Spleen (tissue), 11 donors: ENCODE data around the gene AAGAB. TPM values are rescaled to one million over a fixed set of nuclear protein-coding genes. Genes with fewer than 3 reads are reported as not detected.

ENCODE experiments used
- DNase-seq: peaks from one replicate; pipeline ENCODE4 v3.0.0-alpha.2; 2020
- H3K27ac ChIP-seq, 8 donors: fragments of 200-600 bp; sonication (generic) in 7 of 8; 1 replicate in 4 of 8; 2 replicates in 4 of 8; pipeline versions ENCODE4 v1.5.0 to v1.8.0; 2016 to 2021; ENCODE audit warnings: inconsistent platforms in 4 of 8, mild to moderate bottlenecking in 4 of 8, moderate library complexity in 1 of 8
- H3K27me3 ChIP-seq, 7 donors: fragments of 200-600 bp; sonication (generic) in 6 of 7; replicated peaks in 1 of 7; 1 replicate in 4 of 7; 2 replicates in 3 of 7; pipeline versions ENCODE4 v1.5.0 to v1.8.0; 2016 to 2021; ENCODE audit warnings: inconsistent platforms in 3 of 7, mild to moderate bottlenecking in 1 of 7
- H3K36me3 ChIP-seq, 6 donors: fragments of 200-600 bp; sonication (generic) in 5 of 6; 1 replicate in 4 of 6; 2 replicates in 2 of 6; pipeline versions ENCODE4 v1.5.0 to v1.8.0; 2016 to 2021; ENCODE audit warnings: inconsistent platforms in 2 of 6
- H3K4me1 ChIP-seq, 6 donors: fragments of 200-600 bp; sonication (generic) in 5 of 6; 1 replicate in 3 of 6; 2 replicates in 3 of 6; pipeline versions ENCODE4 v1.5.0 to v1.8.0; 2016 to 2021; ENCODE audit warnings: inconsistent platforms in 3 of 6
- H3K4me3 ChIP-seq, 8 donors: fragments of 200-600 bp; sonication (generic) in 7 of 8; 1 replicate in 4 of 8; 2 replicates in 4 of 8; pipeline versions ENCODE4 v1.5.0 to v1.8.0; 2016 to 2021; ENCODE audit warnings: inconsistent platforms in 4 of 8, mild to moderate bottlenecking in 4 of 8, moderate library complexity in 2 of 8
- H3K9me3 ChIP-seq, 8 donors: fragments of 200-600 bp; sonication (generic) in 7 of 8; 1 replicate in 4 of 8; 2 replicates in 4 of 8; pipeline versions ENCODE4 v1.5.0 to v1.8.0; 2016 to 2021; ENCODE audit warnings: inconsistent platforms in 4 of 8
- POLR2A ChIP-seq, 3 donors: fragments of 450-650 bp; IDR thresholded peaks; one replicate each; pipeline ENCODE4 v1.5.1; 2017; ENCODE audit warnings: antibody characterized with exemption in 3 of 3, mild to moderate bottlenecking in 1 of 3
- POLR2AphosphoS5 ChIP-seq, 3 donors: sonication (generic); formaldehyde crosslinking; IDR thresholded peaks; one replicate each; pipeline ENCODE4 v1.5.1; 2017; ENCODE audit warnings: antibody characterized with exemption in 3 of 3
- WGBS, 5 donors: extraction: QIAGEN DNeasy Blood & Tissue Kit in 3 of 5; methylation state at CpG; one replicate each; pipeline versions ENCODE4 v1.1.5 to v1.1.7; 2013 to 2018; 5-methylcytosine and 5-hydroxymethylcytosine counted together
- intact Hi-C: fragments of 100-400 bp; cut with DNase I; formaldehyde crosslinking; loops from one replicate; pipeline ENCODE4 v1.15.0; 2023; ENCODE audit warnings: low total_unique reads
- polyA plus RNA-seq, 3 donors: library from polyadenylated mRNA; stranded (reverse); fragments of 200-250 nt; gene quantifications; one replicate each; pipeline ENCODE4 v1.2.1, GENCODE V29; 2013
- total RNA-seq, 7 donors: library from RNA; depleted of rRNA in 3 of 7; stranded (reverse); fragments of >200 nt in 3 of 7; fragmentation: NEBNext Ultra II Directional in 4 of 7; extraction: Animal tissue kit (Norgen Biotek cat#: 25700) in 4 of 7; gene quantifications; one replicate each; pipeline versions ENCODE4 v1.1.0 to v1.2.1, GENCODE V29; 2016 to 2021
- TF ChIP-seq, protein P1 (sequence below), 11 experiments: fragments of 200-600 bp in 7 of 11; fragments of 450-650 bp in 4 of 11; sonication (generic) in 4 of 11; IDR thresholded peaks in 8 of 11; conservative IDR thresholded peaks in 3 of 11; 1 replicate in 7 of 11; 2 replicates in 4 of 11; pipeline versions ENCODE4 v1.4.0 to v1.8.0; 2016 to 2021; ENCODE audit warnings: antibody characterized with exemption in 11 of 11, inconsistent platforms in 4 of 11, mild to moderate bottlenecking in 1 of 11
- donor health status: healthy with polysubstance abuse.
- donor health status: DM: no; HTN: no; CAD: no; lungs with moderate emphysema.
- donor health status: DM: no; HTN: no; CAD: no.
- donor health status: Bipolar disorder and iron deficiency.
- donor health status: healthy.
- donor health status: DM: no; HTN: no; CAD: no.
- donor health status: DM: yes; HTN: yes; CAD: no.

Gene AAGAB
- total and polyA plus RNA-seq, 10 donors = 13.2 to 39.3 (median 24.5) TPM

GRCh38 chr15:67199391-67199790 is 55.1 kb downstream of the AAGAB start:
- Histone ChIP-seq H3K4me3 (no peak overlapping the region), H3K4me1 (peaks cover 0 to 46% (median 25%) of the 10 kb centered on the region in 6 donors), H3K9me3 (no peaks in the 10 kb centered on the region), H3K36me3 (peaks cover 0 to 52% (median 19%) of the 10 kb centered on the region in 6 donors), H3K27me3 (no peaks in the 10 kb centered on the region), H3K27ac (peak overlapping the region in 6 of 8 donors; percentile 13 to 72 (median 59))
- no peak for DNase-seq
- intact Hi-C loops = no loop called here
- TF ChIP-seq, protein P1, sequence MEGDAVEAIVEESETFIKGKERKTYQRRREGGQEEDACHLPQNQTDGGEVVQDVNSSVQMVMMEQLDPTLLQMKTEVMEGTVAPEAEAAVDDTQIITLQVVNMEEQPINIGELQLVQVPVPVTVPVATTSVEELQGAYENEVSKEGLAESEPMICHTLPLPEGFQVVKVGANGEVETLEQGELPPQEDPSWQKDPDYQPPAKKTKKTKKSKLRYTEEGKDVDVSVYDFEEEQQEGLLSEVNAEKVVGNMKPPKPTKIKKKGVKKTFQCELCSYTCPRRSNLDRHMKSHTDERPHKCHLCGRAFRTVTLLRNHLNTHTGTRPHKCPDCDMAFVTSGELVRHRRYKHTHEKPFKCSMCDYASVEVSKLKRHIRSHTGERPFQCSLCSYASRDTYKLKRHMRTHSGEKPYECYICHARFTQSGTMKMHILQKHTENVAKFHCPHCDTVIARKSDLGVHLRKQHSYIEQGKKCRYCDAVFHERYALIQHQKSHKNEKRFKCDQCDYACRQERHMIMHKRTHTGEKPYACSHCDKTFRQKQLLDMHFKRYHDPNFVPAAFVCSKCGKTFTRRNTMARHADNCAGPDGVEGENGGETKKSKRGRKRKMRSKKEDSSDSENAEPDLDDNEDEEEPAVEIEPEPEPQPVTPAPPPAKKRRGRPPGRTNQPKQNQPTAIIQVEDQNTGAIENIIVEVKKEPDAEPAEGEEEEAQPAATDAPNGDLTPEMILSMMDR (IDR thresholded peaks at IDR 0.05 in 8 of 11, conservative IDR thresholded peaks at IDR 0.05 in 3 of 11) = no peak
- TF ChIP-seq POLR2AphosphoS5 (IDR thresholded peaks at IDR 0.05) = no peak
- TF ChIP-seq POLR2A (IDR thresholded peaks at IDR 0.05) = no peak
- 85 to 91% (median 88%) methylated on average over 4 of the region's 4 CpGs for WGBS, 5 donors

GRCh38 chr15:67198157-67198754 is 56.2 kb downstream of the AAGAB start:
- Histone ChIP-seq H3K36me3 (peaks cover 0 to 51% (median 24%) of the 10 kb centered on the region in 6 donors), H3K9me3 (no peaks in the 10 kb centered on the region), H3K4me3 (no peak overlapping the region), H3K4me1 (peaks cover 0 to 46% (median 25%) of the 10 kb centered on the region in 6 donors), H3K27ac (peak overlapping the region in 7 of 8 donors; percentile 33 to 72 (median 55)), H3K27me3 (no peaks in the 10 kb centered on the region)
- TF ChIP-seq, protein P1 (IDR thresholded peaks at IDR 0.05 in 8 of 11, conservative IDR thresholded peaks at IDR 0.05 in 3 of 11) = no peak
- TF ChIP-seq POLR2AphosphoS5 (IDR thresholded peaks at IDR 0.05) = peak in 1 of 3 donors; percentile 20
- 70 to 90% (median 78%) methylated on average over 7 of the region's 7 CpGs for WGBS, 5 donors
- intact Hi-C loops = no loop called here
- no peak for DNase-seq

DNA sequence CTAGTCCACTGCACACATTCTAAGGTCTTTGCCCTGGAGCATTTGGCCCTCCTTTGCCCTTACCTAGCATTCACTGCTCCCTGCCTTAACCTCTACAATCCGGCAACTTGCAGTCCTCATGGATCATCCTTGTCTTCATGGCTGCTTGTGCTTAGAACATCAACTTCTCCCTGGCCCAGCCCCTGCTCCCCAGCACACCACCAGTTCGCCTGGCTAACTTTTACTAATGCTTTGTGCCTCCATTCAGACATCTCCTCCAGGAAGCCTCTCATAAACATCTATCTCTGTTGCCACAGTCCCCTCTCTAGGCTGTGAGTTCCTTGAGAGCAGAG is 57.1 kb downstream of the AAGAB start:
- H3K36me3 ChIP-seq = peaks cover 0 to 51% (median 21%) of the 10 kb centered on the region in 6 donors
- no peak for DNase-seq
- TF ChIP-seq POLR2AphosphoS5 (IDR thresholded peaks at IDR 0.05) (peak in 1 of 3 donors; percentile 27), POLR2A (IDR thresholded peaks at IDR 0.05) (no peak)
- TF ChIP-seq, protein P1 (IDR thresholded peaks at IDR 0.05 in 8 of 11, conservative IDR thresholded peaks at IDR 0.05 in 3 of 11) = no peak
- no peak overlapping the region for H3K4me3 ChIP-seq
- intact Hi-C loops = no loop called here
- no peaks in the 10 kb centered on the region for H3K27me3 ChIP-seq
- 87 to 98% (median 97%) methylated on average over 2 of the region's 2 CpGs for WGBS, 5 donors
- peaks cover 0 to 46% (median 25%) of the 10 kb centered on the region in 6 donors for H3K4me1 ChIP-seq
- no peak overlapping the region for H3K27ac ChIP-seq
- H3K9me3 ChIP-seq = no peaks in the 10 kb centered on the region

DNA sequence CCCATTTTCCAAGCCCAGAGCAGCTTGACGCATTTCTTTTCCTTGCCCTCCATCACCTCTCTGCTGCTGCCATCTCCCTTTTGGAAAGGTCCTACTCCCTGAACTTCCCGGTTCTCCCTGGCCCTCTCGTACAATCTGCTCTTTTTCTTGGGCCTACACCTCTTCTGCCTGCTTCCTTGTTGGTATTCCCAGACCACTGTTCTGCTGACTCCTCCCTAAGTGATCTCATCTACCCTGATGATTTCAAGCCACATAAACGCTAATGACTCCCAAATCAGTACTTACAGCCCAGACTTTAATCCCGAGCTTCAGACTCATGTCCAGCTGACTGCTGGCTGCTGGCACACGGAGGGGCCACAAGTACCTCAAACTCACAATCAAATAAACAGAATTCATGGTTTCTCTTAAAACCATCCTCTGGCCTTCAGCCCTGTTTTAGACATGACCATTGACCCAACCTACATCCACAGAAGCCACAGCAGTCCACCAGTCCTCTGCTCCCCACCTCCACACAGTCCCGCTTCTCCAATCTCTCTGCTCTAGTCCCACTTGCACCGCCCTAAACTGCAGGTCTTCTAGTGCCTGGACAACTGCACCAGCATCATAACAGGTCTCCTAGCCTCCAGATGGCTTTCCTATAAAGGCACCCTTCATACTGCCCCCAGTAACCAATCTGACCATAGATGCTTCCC is 57.6 kb downstream of the AAGAB start:
- no peak overlapping the region for H3K4me3 ChIP-seq
- no peak overlapping the region for H3K27ac ChIP-seq
- intact Hi-C loops = no loop called here

More for the DNA sequence above, 57.6 kb downstream of the AAGAB start:
- Histone ChIP-seq H3K27me3 (no peaks in the 10 kb centered on the region), H3K36me3 (peaks cover 0 to 51% (median 21%) of the 10 kb centered on the region in 6 donors), H3K4me1 (peaks cover 0 to 44% (median 25%) of the 10 kb centered on the region in 6 donors), H3K9me3 (no peaks in the 10 kb centered on the region)
- TF ChIP-seq POLR2AphosphoS5 (IDR thresholded peaks at IDR 0.05) = no peak
- TF ChIP-seq POLR2A (IDR thresholded peaks at IDR 0.05) = no peak
- TF ChIP-seq, protein P1 (IDR thresholded peaks at IDR 0.05 in 8 of 11, conservative IDR thresholded peaks at IDR 0.05 in 3 of 11) = no peak
- no peak for DNase-seq
- 86 to 96% (median 93%) methylated on average over 8 of the region's 8 CpGs for WGBS, 5 donors
